HL-60 (cell line): ENCODE data around the gene FCRL3.

Experiments
- DNase-seq, 2 experiments: peaks; one replicate each; pipeline ENCODE4 v3.0.0-alpha.2; 2010 to 2020; ENCODE audit warnings: low read depth in 1 of 2, low spot score in 1 of 2
- H3K27ac ChIP-seq: fragments of 250-450 bp; sonication (Bioruptor Pico); replicated peaks from 2 replicates; pipeline ENCODE4 v1.5.1; 2020; ENCODE audit warnings: mild to moderate bottlenecking, moderate library complexity
- H3K27me3 ChIP-seq: fragments of 250-450 bp; sonication (Bioruptor Pico); 2 replicates; pipeline ENCODE4 v1.5.1; 2021; ENCODE audit warnings: mild to moderate bottlenecking, moderate library complexity; ENCODE audit not compliant: insufficient read depth, poor library complexity, severe bottlenecking
- H3K4me3 ChIP-seq: replicated peaks from 2 replicates; pipeline ENCODE4 v1.5.1; 2011; ENCODE audit warnings: mild to moderate bottlenecking, control low read depth, low read length; ENCODE audit not compliant: insufficient read depth
- GABPA ChIP-seq: IDR thresholded peaks from 2 replicates; pipeline ENCODE4 v1.6.1; 2012; ENCODE audit warnings: low read depth
- POLR2AphosphoS5 ChIP-seq: IDR thresholded peaks from 2 replicates; pipeline ENCODE4 v1.6.1; 2012; ENCODE audit warnings: low read depth
- SPI1 ChIP-seq: IDR thresholded peaks from 2 replicates; pipeline ENCODE4 v1.6.1; 2012; ENCODE audit warnings: low read depth, mild to moderate bottlenecking, borderline replicate concordance
- TF ChIP-seq, protein P1 (sequence below): IDR thresholded peaks from 2 replicates; pipeline ENCODE4 v1.6.1; 2012; ENCODE audit warnings: low read depth; ENCODE audit not compliant: insufficient replicate concordance
- TF ChIP-seq, protein P2 (sequence below): IDR thresholded peaks from one replicate; pipeline ENCODE4 v1.5.1; 2011; ENCODE audit warnings: low read length, control low read depth, inconsistent platforms; ENCODE audit not compliant: insufficient read depth

Gene FCRL3

DNA sequence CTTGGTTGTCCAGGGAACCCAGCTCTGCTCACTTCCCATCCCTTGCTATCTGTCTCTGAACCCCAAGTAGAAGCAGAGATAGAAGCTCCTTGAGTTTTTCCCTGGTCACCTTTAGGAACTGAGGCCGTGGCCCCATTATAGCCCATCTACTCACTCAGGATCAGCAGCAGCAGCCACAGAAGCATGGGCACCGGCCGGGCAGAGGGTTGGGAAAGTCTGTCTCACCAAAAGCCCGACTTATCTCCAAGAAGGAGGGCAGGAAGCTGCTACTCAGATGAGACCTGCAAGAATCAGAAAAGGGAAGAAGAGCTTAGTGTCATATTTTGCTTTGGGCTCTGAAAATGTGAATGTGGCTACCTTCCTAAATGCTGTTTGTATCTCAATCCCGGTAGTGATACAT is 264 bp downstream of the FCRL3 start:
- TF ChIP-seq GABPA (no peak), SPI1 (no peak)
- TF ChIP-seq, protein P1, sequence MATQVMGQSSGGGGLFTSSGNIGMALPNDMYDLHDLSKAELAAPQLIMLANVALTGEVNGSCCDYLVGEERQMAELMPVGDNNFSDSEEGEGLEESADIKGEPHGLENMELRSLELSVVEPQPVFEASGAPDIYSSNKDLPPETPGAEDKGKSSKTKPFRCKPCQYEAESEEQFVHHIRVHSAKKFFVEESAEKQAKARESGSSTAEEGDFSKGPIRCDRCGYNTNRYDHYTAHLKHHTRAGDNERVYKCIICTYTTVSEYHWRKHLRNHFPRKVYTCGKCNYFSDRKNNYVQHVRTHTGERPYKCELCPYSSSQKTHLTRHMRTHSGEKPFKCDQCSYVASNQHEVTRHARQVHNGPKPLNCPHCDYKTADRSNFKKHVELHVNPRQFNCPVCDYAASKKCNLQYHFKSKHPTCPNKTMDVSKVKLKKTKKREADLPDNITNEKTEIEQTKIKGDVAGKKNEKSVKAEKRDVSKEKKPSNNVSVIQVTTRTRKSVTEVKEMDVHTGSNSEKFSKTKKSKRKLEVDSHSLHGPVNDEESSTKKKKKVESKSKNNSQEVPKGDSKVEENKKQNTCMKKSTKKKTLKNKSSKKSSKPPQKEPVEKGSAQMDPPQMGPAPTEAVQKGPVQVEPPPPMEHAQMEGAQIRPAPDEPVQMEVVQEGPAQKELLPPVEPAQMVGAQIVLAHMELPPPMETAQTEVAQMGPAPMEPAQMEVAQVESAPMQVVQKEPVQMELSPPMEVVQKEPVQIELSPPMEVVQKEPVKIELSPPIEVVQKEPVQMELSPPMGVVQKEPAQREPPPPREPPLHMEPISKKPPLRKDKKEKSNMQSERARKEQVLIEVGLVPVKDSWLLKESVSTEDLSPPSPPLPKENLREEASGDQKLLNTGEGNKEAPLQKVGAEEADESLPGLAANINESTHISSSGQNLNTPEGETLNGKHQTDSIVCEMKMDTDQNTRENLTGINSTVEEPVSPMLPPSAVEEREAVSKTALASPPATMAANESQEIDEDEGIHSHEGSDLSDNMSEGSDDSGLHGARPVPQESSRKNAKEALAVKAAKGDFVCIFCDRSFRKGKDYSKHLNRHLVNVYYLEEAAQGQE, result no peak
- H3K27me3 ChIP-seq, result no peaks in the 10 kb centered on the region
- peak in 1 of 2 experiments; percentile 17 for DNase-seq
- H3K27ac ChIP-seq, result no peak overlapping the region
- no peak overlapping the region for H3K4me3 ChIP-seq

DNA sequence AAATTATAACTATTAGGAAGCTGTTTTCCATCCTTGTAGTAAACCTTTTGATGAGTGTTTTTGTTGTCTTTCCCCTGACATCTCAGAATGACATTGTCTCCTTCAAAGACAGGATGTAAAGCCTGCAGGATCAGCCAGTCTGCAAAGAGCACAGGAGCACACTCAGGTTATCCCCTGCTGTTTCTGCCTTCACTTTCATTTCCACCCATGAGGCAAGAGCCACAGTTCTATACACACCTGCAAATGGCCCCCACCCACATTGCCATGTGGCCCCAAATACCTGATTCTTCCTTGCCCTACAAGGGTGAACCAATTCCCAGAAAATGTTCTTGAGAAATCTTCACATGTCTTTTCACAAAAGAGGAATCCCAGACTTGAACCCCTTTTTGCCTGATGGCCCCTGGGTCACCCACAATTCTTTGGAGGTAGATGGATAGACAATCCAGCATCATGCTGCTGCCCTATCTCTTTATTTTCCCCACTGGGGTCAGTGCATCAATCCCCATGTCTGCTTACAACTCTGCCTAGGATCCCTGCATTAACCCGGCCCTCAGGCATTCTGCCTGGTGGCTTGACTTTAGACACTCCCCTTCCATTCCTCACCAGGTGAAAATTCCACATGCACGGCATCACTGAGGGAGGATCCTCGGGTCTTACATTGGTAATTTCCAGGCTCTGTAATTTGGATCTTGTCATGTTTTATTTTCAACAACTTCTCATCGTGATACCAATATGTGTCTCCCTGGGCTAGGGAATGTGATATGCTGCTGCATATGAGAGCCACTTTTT is 2.6 kb downstream of the FCRL3 start:
- TF ChIP-seq SPI1, result no peak
- DNase-seq, result no peak
- Histone ChIP-seq H3K27me3 (no peaks in the 10 kb centered on the region), H3K27ac (no peak overlapping the region), H3K4me3 (no peak overlapping the region)

DNA sequence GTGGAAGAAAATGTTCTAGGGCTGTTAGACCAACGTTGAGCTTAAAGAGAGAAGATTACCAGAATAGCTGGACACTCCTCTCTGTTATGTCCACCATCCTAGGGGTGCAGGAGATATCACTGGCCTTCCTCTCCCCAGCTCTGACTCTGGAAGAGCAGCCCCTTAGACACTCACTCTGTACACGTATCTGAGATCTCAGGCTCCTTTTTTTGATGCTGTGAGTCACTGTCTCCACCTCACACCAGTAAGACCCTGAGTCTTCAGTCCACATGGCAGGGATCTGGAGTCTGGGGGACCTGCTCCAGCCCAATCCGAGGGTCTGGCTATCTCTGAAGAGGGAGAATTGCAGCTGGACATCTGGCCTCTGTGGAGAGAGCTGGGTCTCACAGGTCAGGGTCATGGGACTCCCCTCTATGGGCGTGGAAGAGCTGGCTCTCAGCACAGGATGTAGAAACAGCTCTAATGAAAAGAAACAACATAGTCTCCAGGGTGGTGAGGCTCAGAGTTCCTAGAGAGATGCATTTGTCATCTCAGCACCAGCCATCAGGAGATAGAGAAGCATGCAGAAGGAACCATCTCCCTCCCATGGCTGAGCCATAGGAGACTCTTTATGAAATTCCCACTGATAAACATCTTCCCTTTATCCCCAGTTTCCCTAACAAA is 3.5 kb downstream of the FCRL3 start:
- H3K27ac ChIP-seq, result no peak overlapping the region
- H3K27me3 ChIP-seq, result no peaks in the 10 kb centered on the region
- no peak for TF ChIP-seq GABPA
- TF ChIP-seq, protein P1, result no peak
- no peak for TF ChIP-seq POLR2AphosphoS5
- TF ChIP-seq, protein P2, sequence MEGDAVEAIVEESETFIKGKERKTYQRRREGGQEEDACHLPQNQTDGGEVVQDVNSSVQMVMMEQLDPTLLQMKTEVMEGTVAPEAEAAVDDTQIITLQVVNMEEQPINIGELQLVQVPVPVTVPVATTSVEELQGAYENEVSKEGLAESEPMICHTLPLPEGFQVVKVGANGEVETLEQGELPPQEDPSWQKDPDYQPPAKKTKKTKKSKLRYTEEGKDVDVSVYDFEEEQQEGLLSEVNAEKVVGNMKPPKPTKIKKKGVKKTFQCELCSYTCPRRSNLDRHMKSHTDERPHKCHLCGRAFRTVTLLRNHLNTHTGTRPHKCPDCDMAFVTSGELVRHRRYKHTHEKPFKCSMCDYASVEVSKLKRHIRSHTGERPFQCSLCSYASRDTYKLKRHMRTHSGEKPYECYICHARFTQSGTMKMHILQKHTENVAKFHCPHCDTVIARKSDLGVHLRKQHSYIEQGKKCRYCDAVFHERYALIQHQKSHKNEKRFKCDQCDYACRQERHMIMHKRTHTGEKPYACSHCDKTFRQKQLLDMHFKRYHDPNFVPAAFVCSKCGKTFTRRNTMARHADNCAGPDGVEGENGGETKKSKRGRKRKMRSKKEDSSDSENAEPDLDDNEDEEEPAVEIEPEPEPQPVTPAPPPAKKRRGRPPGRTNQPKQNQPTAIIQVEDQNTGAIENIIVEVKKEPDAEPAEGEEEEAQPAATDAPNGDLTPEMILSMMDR, result no peak
- no peak for TF ChIP-seq SPI1
- H3K4me3 ChIP-seq, result no peak overlapping the region
- DNase-seq, result no peak

- DNase-seq, result no peak
- no peak overlapping the region for H3K27ac ChIP-seq
- no peaks in the 10 kb centered on the region for H3K27me3 ChIP-seq
- no peak overlapping the region for H3K4me3 ChIP-seq
- TF ChIP-seq POLR2AphosphoS5, result no peak
- no peak for TF ChIP-seq SPI1
- no peak for TF ChIP-seq GABPA
- TF ChIP-seq, protein P2, result no peak
- TF ChIP-seq, protein P1, result no peak
These were observed 5.2 kb downstream of the FCRL3 start for GRCh38 chr1:157695417-157695816.
